OCI-LY7 (cell line): ENCODE measurements around the gene STAC. TPM values are rescaled to one million over a fixed set of nuclear protein-coding genes. Genes with fewer than 3 reads are reported as not detected.
"Not testable (repeated sequence)": the region's sequence is repeated elsewhere in the genome, so short reads cannot be mapped to it uniquely, and the experiment has no call there.

Experiments
- BruUV-seq: library from RNA; stranded (reverse); fragments of 400-500 nt; replicated peaks from 2 replicates; lab custom pipeline; 2021; lab: Mats Ljungman, UMichigan
- CTCF ChIA-PET: fragments of 300-600 bp; sonication (Branson Sonifier 250); formaldehyde crosslinking; loops from one replicate; lab custom pipeline; 2022; ENCODE audit warnings: antibody characterized with exemption; ENCODE audit not compliant: unreplicated experiment; lab: Charles Lee
- POLR2A ChIA-PET: fragments of 300-600 bp; sonication (Branson Sonifier 250); formaldehyde crosslinking; loops from one replicate; lab custom pipeline; 2022; ENCODE audit warnings: antibody characterized with exemption; lab: Charles Lee
- DNase-seq: peaks from one replicate; pipeline ENCODE4 v3.0.0-alpha.2; 2015; ENCODE audit warnings: low spot score
- H2AFZ ChIP-seq: fragments of 200-600 bp; sonication (generic), shearing (Covaris generic); 2 replicates; pipeline ENCODE4 v1.6.1; 2014; ENCODE audit warnings: mild to moderate bottlenecking, antibody characterized with exemption, low read length, moderate library complexity
- H3K27ac ChIP-seq: fragments of 200-600 bp; sonication (generic); 2 replicates; pipeline ENCODE4 v1.5.1; 2014; ENCODE audit warnings: mixed run types, low read depth, mild to moderate bottlenecking, moderate library complexity, low read length, inconsistent platforms; ENCODE audit not compliant: poor library complexity, severe bottlenecking
- H3K36me3 ChIP-seq: fragments of 200-600 bp; sonication (generic); 2 replicates; pipeline ENCODE4 v1.6.1; 2014; ENCODE audit warnings: mild to moderate bottlenecking, antibody characterized with exemption, low read length, moderate library complexity, mixed read lengths; ENCODE audit not compliant: insufficient read depth
- H3K4me1 ChIP-seq: fragments of 200-600 bp; sonication (generic); 2 replicates; pipeline ENCODE4 v1.5.1; 2014; ENCODE audit warnings: mild to moderate bottlenecking, low read length; ENCODE audit not compliant: insufficient read depth, poor library complexity, severe bottlenecking
- H3K4me2 ChIP-seq: fragments of 200-600 bp; sonication (generic); 2 replicates; pipeline ENCODE4 v1.6.1; 2014; ENCODE audit warnings: mild to moderate bottlenecking, low read length
- H3K4me3 ChIP-seq: fragments of 200-600 bp; sonication (generic); 2 replicates; pipeline ENCODE4 v1.5.1; 2014; ENCODE audit warnings: mild to moderate bottlenecking, low read depth, low read length; ENCODE audit not compliant: poor library complexity, severe bottlenecking
- H3K79me2 ChIP-seq: fragments of 200-600 bp; sonication (generic); 2 replicates; pipeline ENCODE4 v1.6.1; 2016; ENCODE audit warnings: low read depth, mild to moderate bottlenecking, low read length, moderate library complexity, mixed read lengths; ENCODE audit not compliant: insufficient read depth
- H3K9me2 ChIP-seq: fragments of 200-600 bp; sonication (generic); 2 replicates; pipeline ENCODE4 v1.6.1; 2016; ENCODE audit warnings: mild to moderate bottlenecking, low read length, mixed read lengths; ENCODE audit not compliant: insufficient read depth
- H3K9me3 ChIP-seq: fragments of 200-600 bp; sonication (generic); 2 replicates; pipeline ENCODE4 v1.6.1; 2014; ENCODE audit warnings: mild to moderate bottlenecking, mixed run types, low read length, mixed read lengths
- H4K20me1 ChIP-seq: fragments of 200-600 bp; sonication (generic); 2 replicates; pipeline ENCODE4 v1.6.1; 2014; ENCODE audit warnings: mild to moderate bottlenecking, antibody characterized with exemption, low read length, moderate library complexity, mixed read lengths; ENCODE audit not compliant: insufficient read depth
- CTCF ChIP-seq: fragments of 200-600 bp; sonication (generic); conservative IDR thresholded peaks from 2 replicates; pipeline ENCODE4 v1.5.1; 2014; ENCODE audit warnings: mild to moderate bottlenecking, antibody characterized with exemption, low read length, moderate library complexity, mixed read lengths
- EZH2phosphoT487 ChIP-seq: fragments of 200-600 bp; sonication (generic); IDR thresholded peaks from 2 replicates; pipeline ENCODE4 v1.6.1; 2018; ENCODE audit warnings: low read depth, borderline replicate concordance, mild to moderate bottlenecking, mixed run types, antibody characterized with exemption, low read length, moderate library complexity, mixed read lengths
- intact Hi-C: fragments of 100-400 bp; cut with micrococcal nuclease; formaldehyde crosslinking; loops from one replicate; pipeline ENCODE4 v1.10.0; 2022; ENCODE audit not compliant: unreplicated experiment
- total RNA-seq, 2 experiments: library from RNA; depleted of rRNA in 1 of 2; stranded (reverse); fragments of >200 nt in 1 of 2; shearing (Covaris generic) in 1 of 2; gene quantifications; 2 replicates each; pipeline ENCODE4 v1.2.3, GENCODE V29; 2014 to 2022

Gene STAC
- total RNA-seq, 2 experiments from 2014 or later = not detected

GRCh38 chr3:36562945-36563344 is 182.6 kb downstream of the STAC start:
- intact Hi-C loops = no loop called here
- no peaks in the 10 kb centered on the region for H3K9me2 ChIP-seq

GRCh38 chr3:36575241-36575640 is 194.9 kb downstream of the STAC start:
- Histone ChIP-seq H2AFZ (no peak overlapping the region), H3K9me2 (no peaks in the 10 kb centered on the region), H3K79me2 (no peaks in the 10 kb centered on the region), H4K20me1 (no peaks in the 10 kb centered on the region), H3K4me2 (no peak overlapping the region), H3K4me1 (no peaks in the 10 kb centered on the region), H3K27ac (no peak overlapping the region), H3K36me3 (no peaks in the 10 kb centered on the region), H3K4me3 (no peak overlapping the region), H3K9me3 (peaks cover 15% of the 10 kb centered on the region; the same call in 1 of the 2 replicates)
- POLR2A ChIA-PET = no interaction called here
- no TSS peak for BruUV-seq
- intact Hi-C loops = no loop called here
- no peak for TF ChIP-seq CTCF
- CTCF ChIA-PET = no interaction called here
- DNase-seq = no peak

More at GRCh38 chr3:36562945-36563344, 182.6 kb downstream of the STAC start:
- no peak overlapping the region for H3K4me3 ChIP-seq
- no peaks in the 10 kb centered on the region for H3K36me3 ChIP-seq
- H3K4me2 ChIP-seq = no peak overlapping the region
- H3K79me2 ChIP-seq = no peaks in the 10 kb centered on the region
- no TSS peak for BruUV-seq
- ChIA-PET CTCF (no interaction called here), POLR2A (no interaction called here)
- H3K9me3 ChIP-seq = no peaks in the 10 kb centered on the region
- DNase-seq = no peak
- H2AFZ ChIP-seq = no peak overlapping the region
- H3K27ac ChIP-seq = no peak overlapping the region
- TF ChIP-seq EZH2phosphoT487 (no peak), CTCF (no peak)
- H4K20me1 ChIP-seq = no peaks in the 10 kb centered on the region
- H3K4me1 ChIP-seq = peaks cover 9% of the 10 kb centered on the region

GRCh38 chr3:36578418-36578817 is 198.1 kb downstream of the STAC start:
- intact Hi-C loops, DNase-seq, BruUV-seq, H3K36me3 ChIP-seq, H3K9me2 ChIP-seq, H3K4me2 ChIP-seq, H3K4me3 ChIP-seq, H4K20me1 ChIP-seq, POLR2A ChIA-PET, H3K4me1 ChIP-seq, H2AFZ ChIP-seq, CTCF ChIA-PET, H3K27ac ChIP-seq, H3K79me2 ChIP-seq: not testable (repeated sequence)
- peaks cover 15% of the 10 kb centered on the region; the same call in 1 of the 2 replicates for H3K9me3 ChIP-seq
